Measurements from ENCODE around the gene CCDC150.

The CCDC150 gene

GRCh38 chr2:196719110-196719872 is 79.8 kb downstream of the CCDC150 start:
- Histone ChIP-seq H3K4me2 (peak overlapping the region; percentile 44), H3K36me3 (ENCODE audit: insufficient read depth) (no peaks in the 10 kb centered on the region), H2AFZ (ENCODE audit: low read depth) (no peak overlapping the region), H4K20me1 (ENCODE audit: insufficient read depth) (no peaks in the 10 kb centered on the region), H3K27ac (peak overlapping the region; percentile 45), H3K4me1 (ENCODE audit: low read depth, poor library complexity, severe bottlenecking) (peaks cover 30% of the 10 kb centered on the region), H3K79me2 (ENCODE audit: insufficient read depth, low read depth) (no peaks in the 10 kb centered on the region), H3K4me3 (IDR thresholded peaks at IDR 0.05; ENCODE audit: insufficient read depth, low read depth, low read length) (no peak overlapping the region), H3K9ac (0 out of 2 replicates have a peak overlapping the region, but pooled peaks have one; percentile 18), H3K27me3 (ENCODE audit: insufficient read depth, low read depth) (no peaks in the 10 kb centered on the region)
- 0 out of 2 replicates have a peak, but pooled peaks have one; percentile 33 for TF ChIP-seq CTCF (conservative IDR thresholded peaks at IDR 0.05; ENCODE audit: low read depth, low read length)

GRCh38 chr2:196723571-196723970 is 84.1 kb downstream of the CCDC150 start:
- Histone ChIP-seq H3K79me2 (ENCODE audit: insufficient read depth, low read depth) (no peaks in the 10 kb centered on the region), H3K4me2 (no peak overlapping the region), H2AFZ (ENCODE audit: low read depth) (no peak overlapping the region), H3K4me3 (IDR thresholded peaks at IDR 0.05; ENCODE audit: insufficient read depth, low read depth, low read length) (no peak overlapping the region), H3K9ac (no peak overlapping the region), H3K27ac (no peak overlapping the region), H3K4me1 (ENCODE audit: low read depth, poor library complexity, severe bottlenecking) (peaks cover 18% of the 10 kb centered on the region), H3K36me3 (ENCODE audit: insufficient read depth) (no peaks in the 10 kb centered on the region), H3K27me3 (ENCODE audit: insufficient read depth, low read depth) (no peaks in the 10 kb centered on the region), H4K20me1 (ENCODE audit: insufficient read depth) (no peaks in the 10 kb centered on the region)
- TF ChIP-seq CTCF (conservative IDR thresholded peaks at IDR 0.05; ENCODE audit: low read depth, low read length), result no peak

DNA sequence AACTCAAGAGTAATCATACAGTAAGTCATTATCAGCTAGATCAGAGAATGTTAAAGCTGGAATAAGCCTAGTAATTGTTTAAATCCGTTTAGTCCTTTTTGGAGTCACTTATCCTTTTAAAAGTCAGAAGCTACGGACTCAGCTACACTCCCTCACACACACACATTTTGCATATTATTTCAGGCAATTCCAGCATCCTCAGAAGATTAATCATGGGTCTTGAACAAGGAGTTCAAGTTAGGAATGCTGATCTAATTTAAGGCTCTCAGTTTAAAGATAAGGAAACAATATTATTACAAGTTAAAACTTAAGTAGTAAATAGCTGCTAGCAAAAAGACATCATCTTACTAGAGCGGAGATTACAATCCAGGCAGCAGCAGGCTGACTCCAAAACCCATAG is 85.7 kb downstream of the CCDC150 start:
- H2AFZ ChIP-seq (ENCODE audit: low read depth), result no peak overlapping the region
- H3K4me3 ChIP-seq (IDR thresholded peaks at IDR 0.05; ENCODE audit: insufficient read depth, low read depth, low read length), result no peak overlapping the region
- peaks cover 2% of the 10 kb centered on the region for H3K4me1 ChIP-seq (ENCODE audit: low read depth, poor library complexity, severe bottlenecking)
- no peak for TF ChIP-seq CTCF (conservative IDR thresholded peaks at IDR 0.05; ENCODE audit: low read depth, low read length)
- H3K36me3 ChIP-seq (ENCODE audit: insufficient read depth), result no peaks in the 10 kb centered on the region
- no peak overlapping the region for H3K4me2 ChIP-seq
- H4K20me1 ChIP-seq (ENCODE audit: insufficient read depth), result no peaks in the 10 kb centered on the region
- H3K79me2 ChIP-seq (ENCODE audit: insufficient read depth, low read depth), result no peaks in the 10 kb centered on the region
- H3K27me3 ChIP-seq (ENCODE audit: insufficient read depth, low read depth), result no peaks in the 10 kb centered on the region
- no peak overlapping the region for H3K9ac ChIP-seq
- no peak overlapping the region for H3K27ac ChIP-seq

DNA sequence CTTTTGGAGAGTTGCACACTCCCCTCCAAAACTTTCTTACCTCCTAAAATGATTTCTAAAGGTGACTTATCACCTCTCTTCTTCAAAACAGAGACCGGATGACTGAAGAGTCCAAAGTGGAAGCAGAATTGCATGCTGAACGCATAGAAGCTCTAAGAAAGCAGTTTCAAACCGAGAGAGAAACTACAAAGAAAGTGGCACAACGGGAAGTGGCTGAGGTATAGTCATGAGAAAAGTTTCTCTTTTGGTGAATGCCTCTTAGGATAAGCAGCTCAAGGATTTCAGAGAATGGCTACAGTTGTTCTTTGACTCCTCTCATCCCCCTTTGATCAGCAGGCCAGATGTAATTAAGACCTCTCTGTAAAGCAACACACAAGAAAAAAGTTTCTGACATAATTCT is 86.4 kb downstream of the CCDC150 start:
- H3K27me3 ChIP-seq (ENCODE audit: insufficient read depth, low read depth), result no peaks in the 10 kb centered on the region
- no peaks in the 10 kb centered on the region for H3K36me3 ChIP-seq (ENCODE audit: insufficient read depth)

More for the DNA sequence above, 86.4 kb downstream of the CCDC150 start:
- H4K20me1 ChIP-seq (ENCODE audit: insufficient read depth), result no peaks in the 10 kb centered on the region
- no peak overlapping the region for H3K27ac ChIP-seq
- no peak overlapping the region for H3K9ac ChIP-seq
- no peaks in the 10 kb centered on the region for H3K79me2 ChIP-seq (ENCODE audit: insufficient read depth, low read depth)
- no peaks in the 10 kb centered on the region for H3K4me1 ChIP-seq (ENCODE audit: low read depth, poor library complexity, severe bottlenecking)
- no peak overlapping the region for H2AFZ ChIP-seq (ENCODE audit: low read depth)
- no peak overlapping the region for H3K4me3 ChIP-seq (IDR thresholded peaks at IDR 0.05; ENCODE audit: insufficient read depth, low read depth, low read length)
- H3K4me2 ChIP-seq, result no peak overlapping the region
- no peak for TF ChIP-seq CTCF (conservative IDR thresholded peaks at IDR 0.05; ENCODE audit: low read depth, low read length)
